NCI-H2029 treated with DMSO at 0.1 percent for 48 hours (cell line): ENCODE measurements around the gene FAM180B.
A peak's percentile ranks its signal among the peaks of the same experiment; 100 is the strongest.
"Not testable (repeated sequence)": the region's sequence is repeated elsewhere in the genome, so short reads cannot be mapped to it uniquely, and the experiment has no call there.

Source experiments
- DNase-seq: peaks from one replicate; lab custom pipeline; 2025; lab: John Stamatoyannopoulos, UW

Gene FAM180B, protein sequence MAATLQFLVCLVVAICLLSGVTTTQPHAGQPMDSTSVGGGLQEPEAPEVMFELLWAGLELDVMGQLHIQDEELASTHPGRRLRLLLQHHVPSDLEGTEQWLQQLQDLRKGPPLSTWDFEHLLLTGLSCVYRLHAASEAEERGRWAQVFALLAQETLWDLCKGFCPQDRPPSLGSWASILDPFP

DNA sequence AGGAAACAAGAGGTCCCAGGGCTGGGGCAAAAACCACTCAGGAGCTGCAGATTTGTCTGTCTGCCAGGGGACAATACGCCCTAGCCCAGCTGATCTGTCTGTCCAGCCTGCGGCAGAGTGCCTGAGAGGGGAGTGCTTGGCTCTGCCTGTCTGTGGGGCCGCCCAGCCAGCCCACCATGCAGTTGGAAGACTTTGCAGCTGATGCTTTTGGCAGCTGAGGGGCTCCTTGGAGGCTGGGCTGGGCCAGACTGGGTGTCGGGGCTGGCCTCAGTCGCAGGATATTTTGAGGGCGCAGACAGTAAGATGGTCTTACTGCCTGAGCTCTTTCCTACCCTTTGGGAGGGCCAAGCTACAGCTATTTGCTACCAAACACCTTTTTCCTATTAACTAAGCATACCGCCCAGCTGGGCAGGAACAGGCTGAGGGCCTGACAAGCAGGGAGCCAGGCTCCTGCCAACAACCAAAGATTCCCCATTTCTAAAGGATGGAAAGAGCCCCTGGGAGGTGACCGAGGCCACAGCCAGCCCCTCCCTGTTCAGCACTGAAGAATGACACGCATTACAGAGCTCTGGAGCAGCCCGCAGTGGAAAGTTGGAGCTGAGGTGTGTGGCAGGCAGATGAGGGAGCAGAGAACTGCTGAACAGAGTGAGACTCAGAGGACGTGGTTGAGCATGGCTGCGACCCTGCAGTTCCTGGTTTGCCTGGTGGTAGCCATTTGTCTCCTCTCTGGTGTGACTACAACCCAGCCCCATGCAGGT, at the start of gene FAM180B:
FAM180B (plus strand) TSS at position 581 of the 758 bp plus-strand sequence; CDS start at position 672, 91 bp downstream.
- DNase-seq = no peak

DNA sequence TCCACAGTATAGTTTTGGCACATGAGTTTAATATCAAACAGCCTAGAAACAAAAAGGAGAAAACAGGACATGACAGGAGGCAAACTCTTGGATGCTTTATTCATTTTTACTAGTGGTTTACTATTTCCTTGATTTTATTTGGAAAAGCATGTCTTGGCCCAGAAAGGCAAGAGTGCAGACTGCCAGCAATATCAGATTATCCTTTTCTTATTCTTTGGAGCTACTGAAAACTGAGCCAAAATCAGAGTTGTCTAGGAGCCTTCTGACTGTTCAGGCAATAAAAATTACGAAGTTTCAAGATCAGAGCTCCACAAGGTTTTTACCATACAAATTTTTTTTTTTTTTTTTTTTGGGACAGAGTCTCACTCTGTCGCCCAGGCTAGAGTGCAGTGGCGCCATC, 49.6 kb upstream of the FAM180B start:
- DNase-seq = no peak

DNA sequence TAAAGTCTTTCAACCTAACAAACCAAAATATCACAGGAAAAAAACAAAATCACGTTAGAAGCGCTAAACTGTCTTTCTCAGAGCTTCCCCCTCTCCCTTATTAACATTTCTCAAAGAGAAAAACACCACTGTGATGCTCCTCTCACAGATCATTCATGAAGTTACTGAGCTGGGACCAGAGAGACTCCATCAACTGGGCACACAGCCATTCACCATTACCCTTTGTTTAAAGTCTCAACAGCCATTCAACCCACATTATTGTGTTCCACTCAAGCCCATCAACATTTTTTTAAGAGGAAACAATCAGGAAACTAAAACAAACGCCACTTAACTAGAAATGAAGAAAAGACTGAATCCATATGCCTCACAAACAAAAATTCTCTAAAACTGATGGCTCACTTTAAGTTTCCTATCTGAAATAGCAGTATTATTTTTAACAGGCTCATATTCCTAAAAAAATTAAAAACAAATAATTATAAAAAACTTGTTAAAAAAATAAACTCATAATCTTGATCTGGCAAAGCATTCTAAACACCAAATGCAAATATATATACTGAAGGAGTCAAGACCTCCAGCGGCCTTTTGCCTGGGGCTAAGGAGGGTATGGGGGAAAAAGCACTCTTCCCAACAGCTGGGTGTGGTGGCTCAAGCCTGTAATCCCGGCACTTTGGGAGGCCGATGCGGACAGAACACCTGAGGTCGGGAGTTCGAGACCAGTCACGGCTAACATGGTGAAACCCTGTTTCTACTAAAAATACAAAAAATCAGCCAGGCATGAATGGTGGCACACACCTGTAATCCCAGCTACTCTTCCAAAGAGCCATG, 47.5 kb upstream of the FAM180B start:
- peak; percentile 89 for DNase-seq

DNA sequence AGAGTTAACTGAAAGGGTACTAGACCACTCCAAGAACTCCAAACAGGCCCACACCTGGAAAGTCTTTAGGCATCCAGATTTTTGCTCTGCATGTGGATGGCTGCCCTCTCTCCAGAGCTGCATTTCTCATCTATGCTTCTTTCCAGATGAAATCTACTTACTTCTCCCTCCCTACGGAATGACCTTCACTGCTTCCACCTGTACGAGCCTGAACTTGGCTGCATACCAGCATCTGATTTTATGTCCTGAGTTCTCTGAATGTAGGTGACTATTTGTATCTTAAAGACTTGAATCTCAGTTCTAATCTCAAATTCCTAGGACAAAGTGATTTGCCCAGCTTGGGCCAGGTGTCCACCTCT, 46.8 kb upstream of the FAM180B start:
- DNase-seq = no peak

DNA sequence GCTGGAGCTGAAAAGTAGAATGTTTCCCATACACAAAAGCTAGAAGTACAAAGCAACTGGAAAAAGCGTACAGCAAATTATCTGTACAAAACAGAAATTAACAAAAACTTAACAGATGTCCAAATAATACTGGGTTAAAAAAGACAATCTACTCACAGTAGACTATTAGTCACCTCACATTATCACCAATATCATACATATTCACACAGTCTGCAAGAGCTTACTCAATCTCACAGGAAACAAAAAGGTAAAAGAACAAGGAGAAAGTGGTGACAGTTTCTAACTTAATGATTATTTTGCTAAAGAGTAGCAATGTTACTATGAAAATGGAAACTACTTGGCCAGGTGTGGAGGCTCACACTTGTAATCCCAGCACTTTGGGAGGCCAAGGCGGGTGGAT, 45.4 kb upstream of the FAM180B start:
- no peak for DNase-seq

DNA sequence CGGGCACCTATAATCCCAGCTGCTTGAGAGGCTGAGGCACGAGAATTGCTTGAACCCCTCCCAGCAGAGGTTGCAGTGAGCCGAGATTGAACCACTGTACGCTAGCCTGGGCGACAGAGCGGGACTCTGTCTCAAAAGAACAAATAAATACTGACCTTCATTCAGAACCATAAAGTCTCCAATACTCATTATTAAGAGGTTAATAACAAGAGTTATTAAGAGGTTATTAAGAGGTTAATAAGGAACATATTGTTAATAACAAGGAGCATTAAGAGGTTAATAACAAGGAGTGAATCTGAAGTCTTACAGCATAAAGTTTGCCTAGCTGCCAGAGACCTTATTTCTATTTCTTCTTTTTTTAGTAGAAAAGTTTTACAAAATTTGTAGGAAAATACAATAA, 41.2 kb upstream of the FAM180B start:
- no peak for DNase-seq

DNA sequence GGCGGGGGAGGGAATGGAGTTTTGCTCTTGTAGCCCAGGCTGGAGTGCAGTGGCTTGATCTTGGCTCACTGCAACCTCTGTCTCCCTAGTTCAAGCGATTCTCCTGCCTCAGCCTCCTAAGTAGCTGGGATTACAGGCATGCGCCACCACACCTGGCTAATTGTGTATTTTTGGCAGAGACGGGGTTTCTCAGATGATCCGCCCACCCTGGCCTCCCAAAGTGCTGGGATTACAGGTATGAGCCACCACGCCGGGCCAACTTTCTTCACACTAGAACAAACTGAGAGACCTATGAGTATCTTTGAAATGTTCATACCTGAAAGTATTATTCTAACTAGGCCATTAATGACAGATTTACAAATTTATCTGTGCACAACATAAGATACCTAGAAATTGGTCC, 40.2 kb upstream of the FAM180B start:
- DNase-seq = not testable (repeated sequence)

DNA sequence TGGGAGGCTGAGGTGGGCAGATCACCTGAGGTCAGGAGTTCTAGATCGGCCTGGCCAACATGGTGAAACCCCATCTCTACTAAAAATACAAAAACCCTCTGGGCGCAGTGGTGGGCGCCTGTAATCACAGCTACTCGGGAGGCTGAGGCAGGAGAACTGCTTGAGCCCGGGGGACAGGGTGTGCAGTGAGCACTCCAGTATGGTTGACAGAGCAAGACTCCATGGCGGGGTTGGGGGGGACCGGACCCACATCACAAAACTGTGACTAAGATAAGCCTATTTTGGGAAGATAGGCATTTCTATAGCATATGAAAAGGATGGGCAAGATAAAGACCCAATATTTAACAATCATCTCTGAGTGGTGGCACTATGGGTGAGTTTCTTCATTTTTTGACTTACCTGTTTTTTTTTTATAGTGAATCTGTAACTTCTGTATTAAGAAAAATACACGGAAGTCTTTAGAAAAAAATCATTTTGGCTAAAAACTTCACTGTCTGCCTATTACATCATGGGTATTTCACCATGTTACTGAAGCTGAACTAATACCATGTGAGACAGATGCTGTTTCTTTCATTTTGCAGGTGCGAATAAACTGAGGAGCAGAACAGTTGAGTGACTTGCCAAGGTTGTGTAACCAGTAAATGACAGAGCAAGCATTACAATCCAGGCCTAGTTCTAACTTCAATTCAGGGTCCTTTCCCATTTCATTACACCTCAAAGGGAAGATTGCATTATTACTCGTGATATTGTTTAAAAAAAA, 36.0 kb upstream of the FAM180B start:
- no peak for DNase-seq

DNA sequence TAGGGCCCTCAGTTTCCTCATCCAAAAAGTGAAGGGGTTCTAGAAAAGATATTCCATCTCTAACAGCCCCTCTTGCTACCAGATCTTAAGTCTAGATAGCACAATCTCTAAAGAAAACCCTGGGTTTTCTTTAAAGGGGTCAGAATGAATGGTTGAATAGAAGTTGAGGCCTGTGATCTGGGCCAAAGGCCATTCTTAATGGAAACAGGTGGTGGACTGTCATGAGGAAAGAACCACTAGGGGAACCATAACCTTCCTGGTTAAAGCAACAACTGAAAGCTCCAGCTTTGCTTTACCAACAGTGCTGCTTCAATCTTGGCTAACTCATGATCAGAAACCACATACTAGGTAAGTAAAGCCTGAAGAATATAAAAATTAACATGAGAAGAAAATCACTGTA, 35.4 kb upstream of the FAM180B start:
- no peak for DNase-seq

DNA sequence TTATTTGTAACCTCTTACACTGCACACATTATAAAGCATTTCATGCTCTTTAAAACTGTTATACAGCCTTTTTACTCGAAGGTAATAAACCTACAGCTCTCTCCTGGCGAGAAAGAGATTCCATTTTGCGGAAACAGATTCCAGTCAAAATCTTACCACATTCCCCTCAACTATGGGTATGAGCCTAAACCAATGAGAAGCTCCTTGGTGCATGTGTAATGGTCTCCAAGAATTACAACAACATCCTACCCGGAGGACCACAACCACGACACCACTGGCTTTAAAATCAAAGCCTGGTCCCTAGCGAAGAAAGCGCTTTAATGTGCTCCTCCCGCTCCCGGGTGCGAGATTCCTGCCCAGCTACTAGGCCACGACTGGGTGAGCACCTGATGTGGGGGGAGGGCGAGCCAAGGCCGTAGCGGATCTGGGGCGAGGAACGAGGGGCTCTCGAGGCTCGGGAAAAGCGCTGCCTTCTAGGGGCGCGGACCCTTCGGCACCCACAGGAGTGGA, 34.4 kb upstream of the FAM180B start:
- no peak for DNase-seq

DNA sequence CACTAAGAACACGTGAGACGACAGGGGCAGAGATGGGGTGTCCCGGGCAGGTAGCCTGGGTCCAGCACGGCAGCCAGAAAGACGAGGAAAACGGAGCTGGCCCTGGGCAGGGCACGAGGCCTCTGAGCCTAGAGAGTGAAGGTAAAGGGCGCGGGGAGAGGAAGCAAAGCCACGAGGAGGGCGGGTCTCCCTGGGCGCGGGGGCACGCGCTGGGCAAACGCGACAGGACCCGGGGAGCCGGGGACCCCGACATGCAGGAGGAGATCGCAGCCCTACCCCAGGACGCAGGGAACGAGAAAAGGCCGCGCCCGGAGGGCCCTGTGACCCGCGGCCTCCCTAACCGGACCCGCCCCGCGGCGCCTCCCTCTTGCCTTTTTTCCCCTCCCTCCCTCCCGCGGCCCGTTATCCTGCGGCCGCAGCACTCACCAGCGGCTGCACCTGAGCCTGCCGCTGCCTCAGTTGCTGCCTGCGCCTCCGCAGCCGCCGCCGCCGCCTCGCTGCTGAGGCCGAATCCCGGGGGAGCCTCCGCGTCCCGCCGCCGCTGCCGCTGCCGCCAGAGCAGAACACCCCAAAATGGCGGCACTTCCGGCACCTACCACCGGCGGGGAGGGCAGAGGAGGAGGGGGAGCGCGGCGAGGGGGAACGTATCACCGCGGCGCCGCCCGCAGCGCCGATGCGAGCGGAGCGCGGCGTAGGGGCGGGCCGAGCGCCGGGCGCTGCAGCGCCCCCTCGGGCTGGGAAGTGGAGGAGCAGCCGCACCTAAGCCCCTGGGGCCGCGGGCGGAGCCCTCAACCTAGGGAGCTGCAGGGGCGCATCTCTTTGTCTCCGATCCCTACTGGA, 33.7 kb upstream of the FAM180B start, which contains the start of gene CELF1:
CELF1 (minus strand) TSS at position 567 of the 840 bp plus-strand sequence. CDS start 53,609 bp downstream, outside the sequence.
- peak; percentile 67 for DNase-seq

DNA sequence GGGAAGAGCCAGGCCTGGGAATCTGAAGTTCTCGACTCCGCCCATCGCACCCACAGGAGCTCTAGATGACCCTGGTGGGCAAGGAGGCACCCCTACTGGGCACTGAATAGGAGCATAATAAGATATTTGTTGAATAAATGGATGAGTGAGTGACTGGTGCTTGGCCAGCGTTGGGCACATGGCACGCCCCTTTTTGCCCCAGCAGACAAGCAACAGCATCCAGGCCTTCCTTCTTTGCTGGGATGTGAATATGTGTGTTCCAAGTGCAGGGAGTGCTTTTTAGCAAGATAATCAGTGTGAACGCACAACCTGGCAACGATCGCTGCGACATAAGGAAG, 33.1 kb upstream of the FAM180B start:
- DNase-seq = no peak

DNA sequence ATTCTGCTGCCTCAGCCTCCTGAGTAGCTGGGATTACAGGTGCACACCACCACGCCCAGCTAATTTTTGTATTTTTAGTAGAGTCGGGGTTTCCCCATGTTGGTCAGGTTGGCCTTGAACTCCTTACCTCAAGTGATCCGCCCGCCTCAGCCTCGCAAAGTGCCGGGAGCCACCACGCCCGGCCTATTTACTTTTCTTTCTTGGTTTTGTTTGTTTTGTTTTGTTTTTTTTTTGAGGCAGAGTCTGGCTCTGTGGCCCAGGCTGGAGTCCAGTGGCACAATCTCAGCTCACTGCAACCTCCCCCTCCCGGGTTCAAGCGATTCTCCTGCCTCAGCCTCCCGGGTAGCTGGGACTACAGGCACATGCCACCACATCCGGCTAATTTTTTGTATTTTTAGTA, 29.5 kb upstream of the FAM180B start:
- DNase-seq = not testable (repeated sequence)

DNA sequence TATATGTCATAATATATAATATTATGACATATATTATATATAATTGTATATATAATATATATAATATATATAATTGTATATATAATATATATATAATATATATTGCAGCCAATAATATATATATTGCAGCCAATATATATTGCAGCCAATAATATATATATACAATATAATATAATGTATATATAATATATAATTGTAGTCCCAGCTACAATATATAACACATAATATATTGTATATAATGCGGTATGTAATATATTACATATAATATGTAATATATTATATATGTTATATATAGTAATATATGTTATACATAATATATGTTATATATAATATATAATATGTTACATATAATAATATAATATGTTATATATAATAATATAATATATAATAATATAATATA, 27.8 kb upstream of the FAM180B start:
- DNase-seq = no peak

DNA sequence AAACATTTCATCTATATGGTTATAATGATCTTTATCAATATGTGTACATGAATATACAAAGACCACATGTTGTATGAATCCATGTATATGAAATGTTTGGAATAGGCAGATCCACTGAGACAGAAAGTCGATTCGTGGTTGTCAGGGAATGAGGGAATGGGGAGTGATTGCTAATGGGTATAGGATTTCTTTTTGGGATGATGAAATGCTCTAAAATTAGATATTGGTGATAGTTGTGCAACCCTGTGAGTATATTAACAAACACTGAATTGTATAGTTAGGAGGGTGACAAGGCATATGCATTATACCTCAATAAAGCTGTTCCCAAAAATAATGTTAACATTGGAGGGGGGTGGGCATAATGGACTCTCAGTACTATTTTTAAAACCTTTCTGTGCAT, 26.1 kb upstream of the FAM180B start:
- no peak for DNase-seq

DNA sequence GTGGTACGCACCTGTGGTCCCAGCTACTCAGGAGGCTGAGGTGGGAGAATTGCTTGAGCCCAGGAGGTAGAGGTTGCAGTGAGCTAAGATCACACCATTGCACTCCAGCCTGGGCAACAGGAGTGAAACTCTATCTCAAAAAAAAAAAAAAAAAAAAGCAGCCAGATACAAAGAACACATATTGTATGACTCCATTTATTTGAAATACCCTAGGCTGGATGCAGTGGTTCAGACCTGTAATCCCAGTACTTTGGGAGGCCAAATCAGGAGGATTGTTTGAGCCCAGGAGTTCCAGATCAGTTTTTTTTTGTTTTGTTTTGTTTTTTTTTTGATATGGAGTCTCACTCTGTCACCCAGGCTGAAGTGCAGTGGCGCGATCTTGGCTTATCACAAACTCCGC, 24.1 kb upstream of the FAM180B start:
- not testable (repeated sequence) for DNase-seq

DNA sequence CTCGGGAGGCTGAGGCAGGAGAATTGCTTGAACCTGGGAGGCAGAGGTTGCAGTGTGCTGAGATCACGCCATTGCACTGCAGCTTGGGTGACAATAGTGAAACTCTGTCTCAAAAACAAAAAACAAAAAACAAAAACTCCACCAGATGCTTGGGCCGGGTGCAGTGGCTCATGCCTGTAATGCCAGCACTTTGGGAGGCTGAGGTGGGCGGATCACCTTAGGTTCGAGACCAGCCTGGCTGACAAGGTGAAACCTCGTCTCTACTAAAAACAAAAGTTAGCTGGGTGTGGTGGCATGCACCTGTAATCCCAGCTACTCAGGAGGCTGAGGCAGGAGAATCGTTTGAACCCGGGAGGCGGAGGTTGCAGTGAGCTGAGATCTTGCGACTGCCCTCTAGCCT, 22.1 kb upstream of the FAM180B start:
- not testable (repeated sequence) for DNase-seq

DNA sequence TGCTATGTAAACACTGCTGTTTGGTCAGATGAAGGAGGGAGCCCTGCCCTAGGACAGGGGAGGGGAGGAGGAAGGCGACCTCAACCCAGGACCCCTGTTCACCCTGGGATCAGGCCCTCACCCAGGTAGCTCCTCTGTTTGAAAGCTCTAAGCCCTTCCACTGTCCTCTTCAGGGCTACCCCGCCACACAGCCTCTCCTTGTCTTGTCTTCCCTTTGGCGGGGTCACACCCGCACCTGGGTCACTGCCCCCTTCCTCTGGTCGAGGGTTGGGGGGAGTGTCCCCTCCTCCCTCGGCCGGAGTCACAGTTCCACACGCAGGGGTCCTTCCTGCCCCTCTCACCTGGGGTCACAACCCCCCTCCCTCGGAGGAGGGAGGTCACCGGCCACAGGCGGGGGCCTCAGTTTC, 21.5 kb upstream of the FAM180B start:
- DNase-seq = no peak

DNA sequence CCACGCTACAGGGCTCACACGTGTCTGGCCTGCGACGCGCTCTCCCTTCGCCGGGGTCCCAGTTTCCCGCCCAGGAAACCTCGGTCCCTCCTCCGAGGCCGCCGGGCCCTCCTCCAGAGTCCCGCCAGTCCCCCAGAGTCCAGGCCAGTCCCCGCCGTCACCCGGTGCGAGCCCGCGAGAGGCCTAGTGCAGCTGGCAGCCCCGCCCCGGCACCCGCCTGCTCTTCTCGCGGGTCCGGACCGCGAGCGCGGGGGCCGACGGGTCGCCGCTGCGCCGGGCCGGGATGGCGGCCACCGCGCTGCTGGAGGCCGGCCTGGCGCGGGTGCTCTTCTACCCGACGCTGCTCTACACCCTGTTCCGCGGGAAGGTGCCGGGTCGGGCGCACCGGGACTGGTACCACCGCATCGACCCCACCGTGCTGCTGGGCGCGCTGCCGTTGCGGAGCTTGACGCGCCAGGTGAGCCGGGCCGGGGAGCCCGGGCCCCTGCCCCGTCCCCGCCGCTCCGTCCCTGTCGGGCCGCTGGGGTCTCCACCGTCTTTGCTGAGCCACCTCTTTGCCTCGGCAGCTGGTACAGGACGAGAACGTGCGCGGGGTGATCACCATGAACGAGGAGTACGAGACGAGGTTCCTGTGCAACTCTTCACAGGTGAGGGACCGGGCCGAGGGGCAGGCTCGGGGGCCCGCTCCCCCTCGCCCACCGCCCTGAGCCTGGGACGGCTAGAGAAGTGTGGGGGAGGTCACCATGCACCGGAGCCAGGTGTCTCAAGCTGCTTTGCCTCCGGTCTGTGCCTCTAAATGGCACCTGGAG, 20.9 kb upstream of the FAM180B start, which contains the start of gene PTPMT1:
PTPMT1 (plus strand) TSS at position 260 of the 809 bp plus-strand sequence; CDS start at position 284, 24 bp downstream.
- peak; percentile 38 for DNase-seq

DNA sequence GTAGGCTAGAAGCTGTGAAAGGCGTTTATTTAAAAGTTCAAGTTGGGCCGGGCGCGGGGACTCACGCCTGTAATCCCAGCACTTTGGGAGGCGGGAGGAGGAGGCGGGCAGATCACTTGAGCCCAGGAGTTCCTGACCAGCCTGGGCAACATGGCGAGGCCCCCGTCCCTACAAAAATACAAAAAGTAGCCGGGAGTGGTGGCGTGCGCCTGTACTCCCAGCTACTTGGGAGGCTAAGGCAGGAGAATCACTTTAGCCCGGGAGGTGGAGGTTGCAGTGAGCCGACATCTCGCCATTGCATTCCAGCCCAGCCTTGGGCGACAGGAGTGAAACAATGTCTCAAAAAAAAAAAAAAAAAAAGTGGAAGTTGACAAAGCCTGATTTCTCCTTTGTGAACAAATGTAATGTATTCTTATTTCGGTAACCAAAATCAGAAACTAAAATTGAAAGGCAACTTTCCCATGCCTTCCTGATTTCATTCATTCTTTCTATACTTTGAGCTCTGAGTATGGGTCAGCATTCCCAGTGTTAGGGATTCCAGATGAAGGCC, 20.3 kb upstream of the FAM180B start:
- DNase-seq = no peak
